Measurements from ENCODE around the gene OR4E2. TPM values are rescaled to one million over a fixed set of nuclear protein-coding genes. Genes with fewer than 3 reads are reported as not detected.
"Not testable (repeated sequence)": the region's sequence is repeated elsewhere in the genome, so short reads cannot be mapped to it uniquely, and the experiment has no call there.

OR4E2 gene
- total RNA-seq, 2 experiments from 2014 or later: not detected

DNA sequence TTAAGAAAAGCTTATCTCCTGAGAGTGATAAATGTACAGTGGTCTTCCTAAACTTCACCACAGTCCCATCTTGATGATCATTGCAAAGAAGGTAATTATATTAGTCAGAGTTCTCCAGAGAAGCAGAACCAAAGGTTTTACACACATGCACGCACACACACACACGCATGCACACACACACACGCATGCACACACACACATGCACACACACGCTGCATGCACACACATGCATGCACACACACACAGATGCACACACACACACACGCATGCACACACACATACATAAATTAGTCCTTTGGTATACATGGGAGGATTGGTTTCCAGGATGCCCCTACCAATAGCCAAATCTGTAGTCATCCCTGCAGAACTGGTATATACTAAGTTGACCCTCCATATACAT, 580 bp downstream of the OR4E2 start:
- no peak for DNase-seq
- no peak overlapping the region for H3K4me3 Mint-ChIP-seq
- ChIA-PET CTCF (no interaction called here), POLR2A (no interaction called here)
- no peak overlapping the region for H3K27ac Mint-ChIP-seq
- H3K27me3 Mint-ChIP-seq: peaks cover 16% of the 10 kb centered on the region
- H3K36me3 Mint-ChIP-seq: no peaks in the 10 kb centered on the region
- no peaks in the 10 kb centered on the region for H3K4me1 Mint-ChIP-seq (ENCODE audit: low read depth)
- intact Hi-C loops (cut with micrococcal nuclease): no loop called here
- no peaks in the 10 kb centered on the region for H3K9me3 Mint-ChIP-seq

DNA sequence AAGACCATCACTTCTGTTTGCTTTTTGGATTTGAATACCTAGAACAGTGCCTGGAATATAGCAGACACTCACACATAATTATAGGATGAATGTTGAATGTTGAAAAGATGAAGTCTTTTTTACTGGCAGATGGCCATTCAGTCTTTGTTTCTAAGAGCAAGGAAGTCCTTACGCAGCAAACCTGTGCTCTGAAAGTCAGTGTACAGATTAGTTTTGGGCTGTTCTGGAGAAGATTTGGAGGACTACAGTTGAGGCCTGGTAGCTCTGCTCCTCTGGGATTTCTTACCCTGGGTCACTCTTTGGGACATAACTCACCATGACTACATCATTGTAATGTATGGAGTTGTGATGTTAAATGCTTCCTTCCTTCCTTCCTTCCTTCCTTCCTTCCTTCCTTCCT, 3.3 kb downstream of the OR4E2 start:
- Mint-ChIP-seq H3K4me1 (ENCODE audit: low read depth) (no peaks in the 10 kb centered on the region), H3K4me3 (no peak overlapping the region), H3K9me3 (no peaks in the 10 kb centered on the region), H3K36me3 (no peaks in the 10 kb centered on the region), H3K27me3 (peaks cover 9% of the 10 kb centered on the region), H3K27ac (no peak overlapping the region)
- ChIA-PET POLR2A (no interaction called here), CTCF (no interaction called here)
- intact Hi-C loops (cut with micrococcal nuclease): no loop called here
- no peak for DNase-seq

DNA sequence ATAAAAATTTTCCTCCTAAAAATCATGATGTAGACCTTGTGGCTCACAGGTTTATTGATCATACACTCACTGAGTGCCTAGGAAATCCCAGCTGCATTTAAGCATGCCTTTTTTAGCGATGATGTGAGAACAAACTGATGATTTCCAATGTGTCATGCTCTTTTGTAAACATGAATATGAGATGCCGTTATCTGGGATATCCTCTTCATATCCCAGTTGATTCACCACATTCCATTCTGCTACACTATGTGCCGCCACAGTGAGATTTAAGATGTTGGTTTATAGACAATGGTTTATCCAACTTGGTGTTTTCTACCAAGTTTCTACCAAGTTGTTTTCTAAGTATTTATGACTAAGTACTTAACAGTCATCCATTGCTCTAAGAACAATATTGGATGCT, 14.7 kb downstream of the OR4E2 start:
- intact Hi-C loops (cut with micrococcal nuclease): no loop called here
- H3K4me1 Mint-ChIP-seq (ENCODE audit: low read depth): no peaks in the 10 kb centered on the region
- ChIA-PET CTCF (no interaction called here), POLR2A (no interaction called here)
- no peaks in the 10 kb centered on the region for H3K9me3 Mint-ChIP-seq
- H3K27me3 Mint-ChIP-seq: peaks cover 13% of the 10 kb centered on the region
- no peaks in the 10 kb centered on the region for H3K36me3 Mint-ChIP-seq
- no peak for DNase-seq
- H3K27ac Mint-ChIP-seq: no peak overlapping the region
- H3K4me3 Mint-ChIP-seq: no peak overlapping the region

DNA sequence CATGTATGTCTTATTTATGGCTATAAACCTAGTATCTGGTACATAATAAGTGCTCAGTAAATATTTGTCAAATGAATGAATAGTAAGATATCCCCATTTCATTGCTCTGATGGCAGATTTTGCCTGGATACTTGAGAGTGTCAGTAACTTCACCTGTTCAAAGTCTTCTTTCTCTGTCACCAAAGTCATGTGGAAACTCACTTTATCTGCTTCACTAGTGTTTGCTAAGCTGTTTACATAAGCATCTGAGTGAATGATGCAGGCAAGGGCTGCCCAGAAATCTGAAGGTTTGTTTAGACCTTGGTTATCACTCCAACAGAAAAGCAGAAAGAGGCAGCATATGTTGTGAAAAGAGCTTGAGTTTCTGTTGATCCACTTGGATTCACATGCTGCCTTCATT, 15.6 kb downstream of the OR4E2 start:
- POLR2A ChIA-PET: no interaction called here

DNA sequence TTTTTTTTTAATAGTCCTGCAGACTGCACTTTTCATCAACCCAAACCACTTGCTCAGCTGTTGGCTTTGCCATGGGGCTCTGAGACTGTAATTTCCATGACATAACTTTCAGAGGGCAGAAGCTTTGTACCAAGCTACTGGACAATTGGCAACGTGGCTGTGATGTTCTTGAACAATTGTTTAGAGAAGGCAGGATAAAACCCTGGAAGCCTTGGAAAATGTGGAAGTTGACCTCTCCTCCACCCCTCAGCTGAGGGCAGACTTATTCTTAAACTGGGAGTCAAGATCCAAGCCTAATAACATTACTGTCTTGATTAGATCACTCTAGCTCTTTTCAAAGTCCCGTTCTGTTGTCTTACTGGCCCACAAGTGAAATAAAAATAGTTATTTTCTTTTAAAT, 17.7 kb downstream of the OR4E2 start:
- intact Hi-C loops (cut with micrococcal nuclease): no loop called here
- H3K4me1 Mint-ChIP-seq (ENCODE audit: low read depth): no peaks in the 10 kb centered on the region
- no peak for DNase-seq
- ChIA-PET CTCF (interaction anchor here (0.6 kb wide), 1 partner anchor 804 kb away, joined by 3 read pairs; no protein-coding TSS in a partner anchor), POLR2A (no interaction called here)
- H3K9me3 Mint-ChIP-seq: peaks cover 13% of the 10 kb centered on the region
- no peaks in the 10 kb centered on the region for H3K36me3 Mint-ChIP-seq
- H3K4me3 Mint-ChIP-seq: no peak overlapping the region
- no peak overlapping the region for H3K27ac Mint-ChIP-seq
- H3K27me3 Mint-ChIP-seq: peaks cover 9% of the 10 kb centered on the region

More for the DNA sequence above, 15.6 kb downstream of the OR4E2 start:
- Mint-ChIP-seq H3K27me3 (peaks cover 13% of the 10 kb centered on the region), H3K27ac (no peak overlapping the region), H3K36me3 (no peaks in the 10 kb centered on the region), H3K4me1 (ENCODE audit: low read depth) (no peaks in the 10 kb centered on the region), H3K4me3 (no peak overlapping the region), H3K9me3 (no peaks in the 10 kb centered on the region)
- intact Hi-C loops (cut with micrococcal nuclease): no loop called here
- CTCF ChIA-PET: no interaction called here
- no peak for DNase-seq

DNA sequence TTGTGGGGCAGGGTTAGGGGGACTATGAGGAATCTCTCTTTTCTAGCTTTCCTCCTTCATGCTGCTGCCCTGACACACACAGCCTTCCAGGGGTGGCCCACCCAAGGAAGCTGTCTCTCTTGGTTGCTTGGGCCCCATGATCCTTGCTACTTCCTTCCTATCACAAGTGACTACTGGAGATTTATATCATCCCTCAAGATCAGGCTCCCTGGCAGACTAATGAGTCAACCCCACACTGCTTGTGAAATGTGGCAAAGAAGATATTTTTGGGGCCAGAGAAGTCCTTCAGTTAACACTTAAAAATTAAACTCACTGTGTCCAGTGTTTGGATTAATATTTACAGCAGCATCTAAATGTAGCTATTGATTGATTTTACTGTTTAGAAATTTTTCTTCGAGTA, 18.5 kb downstream of the OR4E2 start:
- Mint-ChIP-seq H3K4me1 (ENCODE audit: low read depth) (no peaks in the 10 kb centered on the region), H3K4me3 (no peak overlapping the region), H3K27ac (no peak overlapping the region), H3K36me3 (no peaks in the 10 kb centered on the region), H3K27me3 (peaks cover 9% of the 10 kb centered on the region), H3K9me3 (peaks cover 13% of the 10 kb centered on the region)
- CTCF ChIA-PET: interaction anchor here (0.6 kb wide), 1 partner anchor 805 kb away, joined by 3 read pairs; no protein-coding TSS in a partner anchor
- intact Hi-C loops (cut with micrococcal nuclease): no loop called here
- POLR2A ChIA-PET: no interaction called here
- DNase-seq: no peak

DNA sequence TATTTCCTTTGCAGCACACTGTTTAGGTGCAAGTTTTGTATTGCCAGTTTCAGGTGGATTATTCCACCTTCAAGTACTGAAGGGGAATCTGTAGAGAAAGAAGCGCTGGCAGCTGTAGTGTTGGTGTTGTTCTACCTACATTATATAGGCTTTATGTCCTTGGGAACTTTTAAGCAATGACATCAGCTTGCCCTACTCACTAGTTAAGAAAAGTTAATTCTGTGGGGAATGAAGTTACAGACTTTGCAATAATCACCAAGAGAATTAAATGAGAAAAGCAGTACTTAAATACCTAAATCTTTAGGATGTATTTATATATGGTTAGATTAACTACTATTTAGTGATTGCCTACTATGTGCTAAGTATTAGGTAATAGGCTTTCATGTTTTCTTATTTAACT, 20.1 kb downstream of the OR4E2 start, which contains the start of gene OR4E1:
Gene OR4E1 (minus strand): TSS at position 101 of the 400 bp plus-strand sequence. CDS start 2,883 bp downstream, outside the sequence.
- Mint-ChIP-seq H3K4me1 (ENCODE audit: low read depth) (no peaks in the 10 kb centered on the region), H3K27ac (no peak within 1 kb of the TSS), H3K27me3 (peaks cover 12% of the 10 kb centered on the region), H3K4me3 (no peak within 1 kb of the TSS), H3K9me3 (peaks cover 13% of the 10 kb centered on the region), H3K36me3 (no peaks in the 10 kb centered on the region)
- intact Hi-C loops (cut with micrococcal nuclease): no loop called here
- POLR2A ChIA-PET: no interaction called here
- DNase-seq: no peak
- CTCF ChIA-PET: no interaction called here

DNA sequence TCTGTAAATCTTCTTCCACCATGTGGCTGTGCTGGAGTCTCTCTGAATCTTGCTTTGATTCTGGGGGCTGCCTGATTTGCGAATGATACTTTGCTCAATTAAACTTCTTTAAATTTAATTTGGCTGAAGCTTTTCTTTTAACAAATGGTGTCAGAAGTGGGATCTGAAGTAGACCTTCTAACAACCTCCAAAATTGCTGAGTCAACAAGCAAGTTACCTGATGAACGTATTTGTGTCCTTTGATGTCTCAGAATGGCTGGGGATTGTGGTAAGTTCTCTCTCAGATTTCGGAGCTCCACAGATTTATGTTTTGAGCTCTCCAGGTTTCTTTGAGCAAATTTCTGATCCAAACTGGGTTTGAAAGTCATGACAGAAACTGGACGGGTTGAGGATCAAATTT, 21.9 kb downstream of the OR4E2 start:
- ChIA-PET CTCF (interaction anchor here (1.0 kb wide), 1 partner anchor 92 kb away, joined by 4 read pairs; no protein-coding TSS in a partner anchor), POLR2A (interaction anchor here (0.8 kb wide), 1 partner anchor 895 kb away, joined by 3 read pairs; no protein-coding TSS in a partner anchor)
- intact Hi-C loops (cut with micrococcal nuclease): no loop called here
- Mint-ChIP-seq H3K27me3 (peaks cover 9% of the 10 kb centered on the region), H3K4me3 (no peak overlapping the region), H3K36me3 (no peaks in the 10 kb centered on the region), H3K9me3 (peaks cover 13% of the 10 kb centered on the region), H3K27ac (no peak overlapping the region), H3K4me1 (ENCODE audit: low read depth) (no peaks in the 10 kb centered on the region)
- DNase-seq: no peak

DNA sequence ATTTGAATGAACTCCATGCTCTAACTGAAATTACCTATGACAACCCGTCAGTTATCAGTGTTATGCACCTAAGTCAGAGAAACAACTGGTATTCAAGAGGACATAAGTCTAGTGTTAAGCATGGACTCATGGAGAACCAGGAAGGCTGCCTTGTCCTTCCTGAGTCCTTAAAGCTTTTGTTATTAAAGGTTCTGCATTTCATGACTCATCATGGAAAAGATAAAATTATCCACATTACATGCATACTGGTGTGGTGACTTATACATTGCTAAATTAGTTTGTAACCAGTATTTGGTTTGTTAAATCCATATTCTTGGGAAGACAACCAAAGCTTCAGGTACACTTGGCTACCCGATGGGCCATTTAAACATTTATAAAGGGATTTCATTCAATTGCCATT, 26.4 kb downstream of the OR4E2 start:
- DNase-seq: no peak
- H3K36me3 Mint-ChIP-seq: no peaks in the 10 kb centered on the region
- ChIA-PET POLR2A (no interaction called here), CTCF (no interaction called here)
- peaks cover 15% of the 10 kb centered on the region for H3K27me3 Mint-ChIP-seq
- H3K27ac Mint-ChIP-seq: no peak overlapping the region
- peaks cover 11% of the 10 kb centered on the region for H3K9me3 Mint-ChIP-seq
- H3K4me1 Mint-ChIP-seq (ENCODE audit: low read depth): no peaks in the 10 kb centered on the region
- intact Hi-C loops (cut with micrococcal nuclease): no loop called here
- no peak overlapping the region for H3K4me3 Mint-ChIP-seq

DNA sequence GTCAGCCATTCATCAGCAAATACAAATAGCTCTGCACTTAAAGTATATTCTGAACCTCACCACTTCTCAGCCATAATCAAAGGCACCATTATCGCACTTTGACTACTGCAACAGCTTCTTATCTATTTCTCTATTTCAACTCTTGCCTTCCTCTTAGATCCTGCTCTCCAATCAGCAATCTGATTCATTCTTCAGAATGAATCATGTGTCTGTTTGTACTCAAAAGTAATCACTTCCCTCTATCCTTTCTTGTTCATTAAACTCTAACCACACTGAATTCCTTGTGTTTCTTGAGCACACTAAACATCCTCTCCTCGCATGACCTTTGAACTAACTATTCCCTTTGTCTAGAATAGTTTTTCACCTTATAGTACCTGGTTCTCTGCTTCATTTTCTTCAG, 32.8 kb downstream of the OR4E2 start:
- peaks cover 4% of the 10 kb centered on the region for H3K9me3 Mint-ChIP-seq
- H3K27ac Mint-ChIP-seq: no peak overlapping the region
- H3K36me3 Mint-ChIP-seq: no peaks in the 10 kb centered on the region
- no peak overlapping the region for H3K4me3 Mint-ChIP-seq
- ChIA-PET CTCF (no interaction called here), POLR2A (no interaction called here)
- no peak for DNase-seq
- intact Hi-C loops (cut with micrococcal nuclease): no loop called here
- H3K4me1 Mint-ChIP-seq (ENCODE audit: low read depth): no peaks in the 10 kb centered on the region
- H3K27me3 Mint-ChIP-seq: peaks cover 22% of the 10 kb centered on the region

DNA sequence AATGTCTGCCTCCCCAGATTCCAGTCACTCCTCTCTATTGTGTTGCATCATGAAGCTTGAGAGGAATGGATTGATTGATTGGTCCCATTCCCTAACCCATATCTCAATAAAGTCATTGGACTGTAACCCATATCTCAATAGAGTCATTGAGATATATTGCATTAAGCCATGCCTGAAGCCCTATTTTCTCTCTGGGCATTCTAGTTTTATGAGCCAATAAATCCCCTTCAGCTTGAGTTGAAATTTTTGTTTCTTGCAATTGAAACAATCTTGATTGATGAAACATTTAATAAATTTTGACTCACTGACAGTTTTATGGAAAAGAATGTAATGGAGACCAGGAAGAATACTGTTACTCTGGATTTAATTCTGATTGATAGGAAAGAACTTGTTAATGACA, 40.8 kb downstream of the OR4E2 start:
- no peak overlapping the region for H3K27ac Mint-ChIP-seq
- no peaks in the 10 kb centered on the region for H3K36me3 Mint-ChIP-seq
- intact Hi-C loops (cut with micrococcal nuclease): no loop called here
- ChIA-PET POLR2A (no interaction called here), CTCF (interaction anchor here (2.8 kb wide), 1 partner anchor 16 kb away, joined by 12 read pairs; no protein-coding TSS in a partner anchor)
- H3K4me3 Mint-ChIP-seq: no peak overlapping the region
- H3K27me3 Mint-ChIP-seq: peaks cover 9% of the 10 kb centered on the region
- H3K9me3 Mint-ChIP-seq: no peaks in the 10 kb centered on the region
- DNase-seq: no peak
- no peaks in the 10 kb centered on the region for H3K4me1 Mint-ChIP-seq (ENCODE audit: low read depth)

DNA sequence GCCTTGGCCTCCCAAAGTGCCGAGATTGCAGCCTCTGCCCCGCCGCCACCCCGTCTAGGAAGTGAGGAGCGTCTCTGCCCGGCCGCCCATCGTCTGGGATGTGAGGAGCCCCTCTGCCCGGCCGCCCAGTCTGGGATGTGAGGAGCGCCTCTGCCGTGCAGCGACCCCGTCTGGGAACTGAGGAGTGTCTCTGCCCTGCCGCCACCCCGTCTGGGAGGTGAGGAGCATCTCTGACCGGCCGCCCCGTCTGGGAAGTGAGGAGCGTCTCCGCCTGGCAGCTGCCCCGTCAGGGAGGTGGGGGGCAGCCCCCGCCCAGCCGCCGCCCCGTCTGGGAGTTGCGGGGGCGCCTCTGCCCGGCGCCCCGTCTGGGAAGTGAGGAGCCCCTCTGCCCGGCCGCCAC, 44.0 kb downstream of the OR4E2 start:
- H3K4me1 Mint-ChIP-seq (ENCODE audit: low read depth); intact Hi-C loops (cut with micrococcal nuclease); H3K4me3 Mint-ChIP-seq; H3K36me3 Mint-ChIP-seq; H3K27me3 Mint-ChIP-seq; H3K27ac Mint-ChIP-seq; H3K9me3 Mint-ChIP-seq; CTCF ChIA-PET; DNase-seq; POLR2A ChIA-PET: not testable (repeated sequence)

DNA sequence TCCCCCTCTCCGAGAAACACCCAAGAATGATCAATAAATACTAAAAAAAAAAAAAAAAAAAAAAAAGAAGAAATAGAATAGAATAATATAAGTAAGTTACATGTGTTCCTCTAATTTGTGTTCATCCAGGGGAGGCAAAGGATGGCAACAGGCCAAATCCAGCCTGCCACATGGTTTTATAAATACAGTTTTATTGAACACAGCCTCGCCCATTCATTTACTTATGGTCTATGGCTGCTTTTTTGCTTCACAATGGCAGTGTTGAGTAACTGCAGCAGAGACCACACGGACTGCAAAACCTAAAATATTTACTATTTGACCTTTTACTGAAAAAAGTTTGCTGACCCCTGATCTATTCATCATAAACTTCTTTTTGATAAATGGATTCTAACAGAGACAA, 44.9 kb downstream of the OR4E2 start:
- CTCF ChIA-PET, POLR2A ChIA-PET: not testable (repeated sequence)

More for the DNA sequence above, 44.9 kb downstream of the OR4E2 start:
- H3K27ac Mint-ChIP-seq; H3K9me3 Mint-ChIP-seq; intact Hi-C loops (cut with micrococcal nuclease); DNase-seq; H3K4me1 Mint-ChIP-seq (ENCODE audit: low read depth); H3K27me3 Mint-ChIP-seq; H3K36me3 Mint-ChIP-seq; H3K4me3 Mint-ChIP-seq: not testable (repeated sequence)
